ENCODE data around the gene PIP4P1. TPM values are rescaled to one million over a fixed set of nuclear protein-coding genes. Genes with fewer than 3 reads are reported as not detected.
A peak's percentile ranks its signal among the peaks of the same experiment; 100 is the strongest.

The PIP4P1 gene
- total RNA-seq, 1 donor from 2014 or later: 37.7 TPM

- peaks cover 10% of the 10 kb centered on the region for H3K4me1 ChIP-seq
- H3K36me3 ChIP-seq: no peaks in the 10 kb centered on the region
- intact Hi-C loops (cut with DNase I): no loop called here
- no peaks in the 10 kb centered on the region for H3K9me3 ChIP-seq
- H3K4me3 ChIP-seq: no peak overlapping the region
- ATAC-seq (peak; percentile 57 to 70), DNase-seq (no peak)
- TF ChIP-seq CTCF (IDR thresholded peaks at IDR 0.05): no peak
- peaks cover 4% of the 10 kb centered on the region for H3K27me3 ChIP-seq (ENCODE audit: low read depth)
- H3K27ac ChIP-seq: no peak overlapping the region
These were observed 31.2 kb downstream of the PIP4P1 start for GRCh38 chr14:20429801-20430669.

GRCh38 chr14:20428802-20429201 lies 32.4 kb downstream of the PIP4P1 start:
- Histone ChIP-seq H3K4me1 (peaks cover 10% of the 10 kb centered on the region), H3K27ac (no peak overlapping the region), H3K4me3 (no peak overlapping the region), H3K9me3 (no peaks in the 10 kb centered on the region), H3K27me3 (ENCODE audit: low read depth) (no peaks in the 10 kb centered on the region), H3K36me3 (no peaks in the 10 kb centered on the region)
- no peak for TF ChIP-seq CTCF (IDR thresholded peaks at IDR 0.05)
- DNase-seq (no peak), ATAC-seq (no peak)
- intact Hi-C loops (cut with DNase I): no loop called here

DNA sequence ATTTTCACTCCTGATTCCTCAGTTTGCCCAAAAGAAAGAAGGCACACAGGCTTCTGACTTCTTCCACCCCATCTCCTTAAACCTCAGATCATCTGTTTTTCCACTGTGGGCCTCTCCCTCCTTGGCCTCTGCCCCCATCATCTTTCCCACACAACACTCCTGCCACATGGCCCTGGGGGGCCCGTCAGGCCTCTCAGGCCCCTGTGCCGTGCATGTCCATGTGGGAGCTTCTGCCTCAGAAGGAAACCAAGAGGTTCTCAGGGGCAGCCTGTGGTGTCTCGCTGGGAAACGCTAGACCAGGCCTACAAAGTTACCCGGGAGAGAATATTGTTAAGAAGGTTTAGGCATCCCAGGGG lies 33.2 kb downstream of the PIP4P1 start:
- intact Hi-C loops (cut with DNase I): no loop called here
- DNase-seq (no peak), ATAC-seq (peak in 1 of 2 donors; percentile 18)
- H3K4me3 ChIP-seq: no peak overlapping the region
- no peaks in the 10 kb centered on the region for H3K27me3 ChIP-seq (ENCODE audit: low read depth)
- no peak for TF ChIP-seq CTCF (IDR thresholded peaks at IDR 0.05)
- peaks cover 10% of the 10 kb centered on the region for H3K4me1 ChIP-seq
- H3K9me3 ChIP-seq: no peaks in the 10 kb centered on the region
- H3K27ac ChIP-seq: no peak overlapping the region
- no peaks in the 10 kb centered on the region for H3K36me3 ChIP-seq

GRCh38 chr14:20427231-20428009 lies 33.8 kb downstream of the PIP4P1 start:
- TF ChIP-seq CTCF (IDR thresholded peaks at IDR 0.05): no peak
- intact Hi-C loops (cut with DNase I): no loop called here
- peaks cover 10% of the 10 kb centered on the region for H3K4me1 ChIP-seq
- DNase-seq: no peak
- no peaks in the 10 kb centered on the region for H3K27me3 ChIP-seq (ENCODE audit: low read depth)
- H3K27ac ChIP-seq: peak overlapping the region; percentile 33
- ATAC-seq: peak; percentile 52 to 70
- H3K9me3 ChIP-seq: no peaks in the 10 kb centered on the region
- H3K36me3 ChIP-seq: no peaks in the 10 kb centered on the region
- no peak overlapping the region for H3K4me3 ChIP-seq

DNA sequence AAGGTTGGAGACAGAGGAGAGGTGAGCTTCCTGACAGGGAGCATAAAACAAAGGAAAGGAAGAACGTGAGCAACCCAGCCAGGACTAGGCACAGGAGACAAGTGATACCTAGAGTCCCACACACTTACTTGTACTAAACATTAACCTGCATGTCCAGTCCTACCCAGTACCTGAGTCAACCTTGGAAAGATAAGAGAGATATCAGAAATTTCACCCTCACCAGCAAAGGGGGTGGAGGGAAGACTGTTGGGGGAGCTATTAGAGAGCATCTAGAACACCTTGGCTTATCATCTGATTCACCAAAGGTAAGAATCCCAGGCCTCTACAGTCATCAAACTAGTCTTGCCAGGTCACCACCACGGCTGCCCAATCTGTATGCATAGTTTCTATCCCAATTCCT lies 36.4 kb downstream of the PIP4P1 start:
- intact Hi-C loops (cut with DNase I): no loop called here
- no peaks in the 10 kb centered on the region for H3K27me3 ChIP-seq (ENCODE audit: low read depth)
- TF ChIP-seq CTCF (IDR thresholded peaks at IDR 0.05): no peak
- no peaks in the 10 kb centered on the region for H3K9me3 ChIP-seq
- no peak for DNase-seq
- H3K27ac ChIP-seq: no peak overlapping the region
- ATAC-seq: no peak
- H3K36me3 ChIP-seq: no peaks in the 10 kb centered on the region
- H3K4me1 ChIP-seq: peaks cover 10% of the 10 kb centered on the region
- H3K4me3 ChIP-seq: no peak overlapping the region

Data from lower lobe of right lung (tissue), 2 donors.